ENCODE results near the gene AGBL3. TPM values are rescaled to one million over a fixed set of nuclear protein-coding genes. Genes with fewer than 3 reads are reported as not detected.

The AGBL3 gene
- total RNA-seq, 4 donors from 2014 or later: 0.29 to 12.5 (median 5.3) TPM

- no peaks in the 10 kb centered on the region for H3K9me3 ChIP-seq
- no peak for TF ChIP-seq CTCF (IDR thresholded peaks at IDR 0.05)
- H3K27me3 ChIP-seq: no peaks in the 10 kb centered on the region
- no peak overlapping the region for H3K4me3 ChIP-seq
- DNase-seq: no peak
- H3K4me1 ChIP-seq: peaks cover 4 to 13% of the 10 kb centered on the region in 2 donors
- intact Hi-C loops (cut with DNase I; ENCODE audit: low total_unique reads): no loop called here
- peak overlapping the region; percentile 43 to 63 for H3K27ac ChIP-seq
- no peaks in the 10 kb centered on the region for H3K36me3 ChIP-seq
These were observed 9.2 kb downstream of the AGBL3 start for GRCh38 chr7:134995239-134996096.

GRCh38 chr7:134996097-134996550 is 9.8 kb downstream of the AGBL3 start:
- no peaks in the 10 kb centered on the region for H3K36me3 ChIP-seq
- H3K9me3 ChIP-seq: no peaks in the 10 kb centered on the region
- H3K4me1 ChIP-seq: peaks cover 4 to 13% of the 10 kb centered on the region in 2 donors
- H3K4me3 ChIP-seq: no peak overlapping the region
- no peak for TF ChIP-seq CTCF (IDR thresholded peaks at IDR 0.05)
- no peak for TF ChIP-seq POLR2A (IDR thresholded peaks at IDR 0.05)
- no peaks in the 10 kb centered on the region for H3K27me3 ChIP-seq
- peak overlapping the region; percentile 43 to 63 for H3K27ac ChIP-seq
- intact Hi-C loops (cut with DNase I; ENCODE audit: low total_unique reads): no loop called here
- DNase-seq: peak in 1 of 2 donors; percentile 30

- H3K4me1 ChIP-seq: peaks cover 4 to 13% of the 10 kb centered on the region in 2 donors
- H3K4me3 ChIP-seq: no peak overlapping the region
- H3K9me3 ChIP-seq: no peaks in the 10 kb centered on the region
- intact Hi-C loops (cut with DNase I; ENCODE audit: low total_unique reads): no loop called here
- no peak for DNase-seq
- TF ChIP-seq CTCF (IDR thresholded peaks at IDR 0.05): no peak
- no peak for TF ChIP-seq POLR2A (IDR thresholded peaks at IDR 0.05)
- H3K27ac ChIP-seq: peak overlapping the region; percentile 43 to 63
- H3K27me3 ChIP-seq: no peaks in the 10 kb centered on the region
- no peaks in the 10 kb centered on the region for H3K36me3 ChIP-seq
These were observed 11.0 kb downstream of the AGBL3 start for GRCh38 chr7:134997214-134997885.

GRCh38 chr7:134999136-134999535 is 12.8 kb downstream of the AGBL3 start:
- no peak overlapping the region for H3K27ac ChIP-seq
- peaks cover 4 to 13% of the 10 kb centered on the region in 2 donors for H3K4me1 ChIP-seq
- H3K27me3 ChIP-seq: no peaks in the 10 kb centered on the region
- no peak overlapping the region for H3K4me3 ChIP-seq
- intact Hi-C loops (cut with DNase I; ENCODE audit: low total_unique reads): no loop called here
- no peak for TF ChIP-seq POLR2A (IDR thresholded peaks at IDR 0.05)
- H3K9me3 ChIP-seq: no peaks in the 10 kb centered on the region
- no peaks in the 10 kb centered on the region for H3K36me3 ChIP-seq
- DNase-seq: no peak

GRCh38 chr7:135001390-135002165 is 15.3 kb downstream of the AGBL3 start:
- no peaks in the 10 kb centered on the region for H3K27me3 ChIP-seq
- no peak overlapping the region for H3K27ac ChIP-seq
- no peak for DNase-seq
- no peak for TF ChIP-seq POLR2A (IDR thresholded peaks at IDR 0.05)
- no peak for TF ChIP-seq CTCF (IDR thresholded peaks at IDR 0.05)
- H3K4me1 ChIP-seq: peaks cover 4 to 5% of the 10 kb centered on the region in 2 donors
- intact Hi-C loops (cut with DNase I; ENCODE audit: low total_unique reads): no loop called here
- no peaks in the 10 kb centered on the region for H3K9me3 ChIP-seq
- H3K36me3 ChIP-seq: no peaks in the 10 kb centered on the region
- no peak overlapping the region for H3K4me3 ChIP-seq

Measured in uterus (tissue), 4 donors.